DLD1 (cell line): ENCODE measurements around the gene ENO2.
"Not testable (repeated sequence)": the region's sequence is repeated elsewhere in the genome, so short reads cannot be mapped to it uniquely, and the experiment has no call there.

Source experiments
- in situ Hi-C: cut with HindIII; loops from 2 replicates; pipeline ENCODE4 v1.10.0; 2017; ENCODE audit warnings: low sequenced_read_pairs

The ENO2 gene

DNA sequence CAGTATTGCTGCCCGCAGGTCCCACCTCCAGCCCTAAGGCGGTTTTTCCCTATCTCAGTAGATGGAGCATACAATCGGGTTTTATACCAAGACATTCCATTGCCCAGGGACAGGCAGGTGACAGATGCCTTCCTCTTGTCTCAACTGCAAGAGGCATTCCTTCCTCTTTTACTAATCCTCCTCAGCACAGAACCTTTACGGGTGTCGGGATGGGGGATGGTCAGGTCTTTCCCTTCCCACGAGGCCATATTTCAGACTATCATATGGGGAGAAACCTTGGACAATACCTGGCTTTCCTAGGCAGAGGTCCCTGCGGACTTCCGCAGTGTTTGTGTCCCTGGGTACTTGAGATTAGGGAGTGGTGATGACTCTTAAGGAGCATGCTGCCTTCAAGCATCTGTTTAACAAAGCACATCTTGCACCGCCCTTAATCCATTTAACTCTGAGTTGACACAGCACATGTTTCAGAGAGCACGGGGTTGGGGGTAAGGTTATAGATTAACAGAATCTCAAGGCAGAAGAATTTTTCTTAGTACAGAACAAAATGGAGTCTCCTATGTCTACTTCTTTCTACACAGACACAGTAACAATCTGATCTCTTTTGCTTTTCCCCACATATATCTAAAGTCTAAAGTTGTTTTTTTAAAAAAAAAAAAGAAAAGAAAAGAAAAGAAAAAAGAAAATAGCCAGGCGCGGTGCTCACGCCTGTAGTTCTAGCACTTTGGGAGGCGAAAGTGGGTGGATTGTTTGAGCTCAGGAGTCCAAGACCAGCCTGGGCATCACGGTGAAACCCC lies 28.0 kb upstream of the ENO2 start:
- in situ Hi-C loops, result not testable (repeated sequence)

DNA sequence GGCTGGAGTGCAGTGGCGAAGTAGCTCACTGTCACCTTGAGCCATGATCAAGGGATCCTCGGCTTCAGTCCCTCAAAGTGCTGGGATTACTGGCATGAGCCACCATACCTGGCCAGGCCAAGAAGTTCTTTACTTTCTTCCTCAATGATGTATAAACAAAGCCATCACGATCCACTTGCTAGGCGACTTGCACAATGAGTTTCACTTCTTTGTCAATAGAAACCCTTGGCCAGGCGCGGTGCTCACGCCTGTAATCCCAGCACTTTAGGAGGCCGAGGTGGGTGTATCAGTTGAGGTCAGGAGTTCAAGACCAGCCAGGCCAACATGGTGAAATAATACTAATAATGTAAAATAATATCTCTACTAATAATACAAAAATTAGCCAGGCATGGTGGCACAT lies 26.9 kb upstream of the ENO2 start:
- in situ Hi-C loops, result no loop called here

DNA sequence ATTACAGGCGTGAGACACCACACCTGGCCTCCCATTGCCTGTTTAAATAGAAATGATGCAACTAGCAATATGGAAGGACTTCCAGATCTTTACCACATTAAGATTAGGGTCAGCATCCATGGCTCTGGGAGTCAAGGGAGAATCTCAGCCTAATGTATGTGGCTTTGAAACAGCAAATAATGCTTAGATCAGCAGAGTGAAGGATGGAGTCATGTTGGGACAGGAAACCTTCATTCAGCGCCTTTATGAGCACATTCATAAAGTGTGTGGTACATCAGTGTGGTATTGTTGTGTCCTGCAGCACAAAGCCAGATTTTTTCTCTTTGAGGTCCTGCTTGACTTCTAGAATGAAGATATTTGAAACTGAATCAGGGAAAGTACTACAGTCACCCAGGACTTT lies 26.0 kb upstream of the ENO2 start:
- in situ Hi-C loops, result no loop called here

DNA sequence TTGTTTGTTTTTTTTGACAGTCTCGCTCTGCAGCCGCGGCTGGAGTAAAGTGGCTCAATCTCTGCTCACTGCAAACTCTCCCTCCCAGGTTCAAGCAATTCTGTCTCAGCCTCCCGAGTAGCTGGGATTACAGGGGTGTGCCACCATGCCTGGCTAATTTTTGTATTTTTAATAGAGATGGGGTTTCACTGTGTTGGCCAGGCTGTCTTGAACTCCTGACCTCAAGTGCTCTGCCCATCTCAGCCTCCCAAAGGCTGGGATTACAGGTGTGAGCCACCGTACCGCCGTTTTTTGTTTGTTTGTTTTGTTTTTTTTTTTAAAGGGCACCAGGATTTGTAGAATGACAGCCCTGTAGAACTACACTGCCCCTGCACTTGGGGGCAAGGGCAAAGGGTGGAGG lies 25.6 kb upstream of the ENO2 start:
- in situ Hi-C loops, result not testable (repeated sequence)

DNA sequence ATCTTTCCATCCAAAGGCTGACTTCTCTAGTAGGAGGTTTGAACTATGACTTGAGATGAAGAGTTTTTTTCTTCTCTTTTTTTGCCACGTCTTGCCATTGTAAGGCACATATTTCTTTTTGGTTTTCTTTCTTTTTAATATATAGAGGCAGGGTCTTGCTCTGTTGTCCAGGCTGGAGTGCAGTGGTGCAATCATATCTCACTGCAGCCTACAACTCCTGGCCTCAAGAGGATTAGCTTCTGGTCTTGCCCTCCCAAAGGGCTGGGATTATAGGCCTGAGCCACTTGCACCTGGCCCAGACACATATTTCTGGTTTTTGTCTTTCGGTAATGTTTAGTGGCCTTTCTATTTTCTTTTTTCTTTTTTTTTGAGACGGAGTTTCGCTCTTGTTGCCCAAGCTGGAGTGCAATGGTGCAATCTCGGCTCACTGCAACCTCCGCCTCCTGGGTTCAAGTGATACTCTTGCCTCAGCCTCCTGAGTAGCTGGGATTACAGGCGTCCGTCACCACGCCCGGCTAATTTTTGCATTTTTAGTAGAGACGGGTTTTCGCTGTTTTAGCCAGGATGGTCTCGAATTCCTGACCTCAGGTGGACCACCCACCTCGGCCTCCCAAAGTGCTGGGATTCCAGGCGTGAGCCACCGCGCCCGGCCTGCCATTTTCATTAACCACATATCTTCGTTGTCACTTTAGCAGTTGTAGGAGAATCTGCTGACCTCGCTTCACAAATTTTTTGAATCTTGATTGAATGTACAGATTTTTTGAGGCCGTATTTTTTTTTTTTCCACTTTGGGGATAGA lies 24.4 kb upstream of the ENO2 start:
- in situ Hi-C loops, result not testable (repeated sequence)

DNA sequence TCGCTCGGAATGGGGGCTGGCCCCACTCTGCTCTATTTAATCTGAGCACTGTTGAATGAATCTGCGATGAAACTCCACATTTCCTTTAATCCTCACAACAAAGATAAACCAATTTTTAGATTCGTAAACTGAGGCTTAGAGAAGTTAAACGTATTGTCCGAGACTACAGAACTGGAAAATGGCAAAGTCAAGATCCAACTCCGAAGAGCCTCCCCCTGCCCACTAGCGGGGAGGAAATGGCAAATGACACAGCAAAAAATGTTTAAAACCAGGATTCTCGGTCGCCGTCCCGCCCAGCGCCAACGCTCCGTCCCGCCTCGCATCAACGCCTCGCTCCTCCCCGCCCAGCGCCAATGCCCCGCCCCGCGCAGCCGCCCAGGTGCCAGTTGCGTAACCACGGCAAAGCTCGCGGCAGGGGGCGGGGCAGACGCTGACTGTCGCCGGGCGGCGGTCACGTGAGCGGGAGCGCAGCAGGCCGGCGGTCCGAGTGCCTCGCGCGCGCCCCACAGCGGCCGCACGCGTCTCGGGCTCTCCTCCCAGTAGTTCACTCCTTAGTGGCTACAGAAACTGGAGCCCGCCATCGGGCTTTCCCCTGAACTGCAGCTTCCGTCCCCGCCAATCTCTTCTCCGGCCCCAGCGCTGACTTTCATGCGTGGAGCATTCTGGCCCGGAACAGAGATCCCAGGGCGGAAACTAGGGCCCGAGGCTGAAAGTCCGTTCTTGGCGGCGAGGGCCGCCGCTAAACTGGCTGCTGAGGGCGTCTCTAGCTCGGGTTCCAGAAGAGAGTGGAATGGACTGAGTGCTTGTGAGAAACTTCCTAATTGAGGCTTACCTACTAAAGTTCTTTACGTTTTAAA lies 23.4 kb upstream of the ENO2 start:
- in situ Hi-C loops, result no loop called here

DNA sequence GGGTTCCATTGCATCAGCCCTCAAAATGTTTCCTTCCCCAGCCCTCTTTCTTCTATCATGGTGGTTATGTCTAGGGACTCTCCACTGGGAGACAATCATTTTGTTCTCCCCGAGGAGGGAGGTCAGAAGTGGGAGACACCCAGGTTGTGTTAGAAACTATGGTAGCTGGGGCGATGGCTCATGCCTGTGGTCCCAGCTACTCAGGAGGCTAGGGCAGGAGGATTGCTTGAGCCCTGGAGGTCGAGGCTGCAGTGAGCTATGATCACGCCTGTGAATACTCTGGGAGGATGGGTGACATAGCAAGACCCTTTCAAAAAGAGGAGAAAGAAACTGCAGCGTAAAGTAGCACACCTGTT lies 22.8 kb upstream of the ENO2 start:
- in situ Hi-C loops, result no loop called here

DNA sequence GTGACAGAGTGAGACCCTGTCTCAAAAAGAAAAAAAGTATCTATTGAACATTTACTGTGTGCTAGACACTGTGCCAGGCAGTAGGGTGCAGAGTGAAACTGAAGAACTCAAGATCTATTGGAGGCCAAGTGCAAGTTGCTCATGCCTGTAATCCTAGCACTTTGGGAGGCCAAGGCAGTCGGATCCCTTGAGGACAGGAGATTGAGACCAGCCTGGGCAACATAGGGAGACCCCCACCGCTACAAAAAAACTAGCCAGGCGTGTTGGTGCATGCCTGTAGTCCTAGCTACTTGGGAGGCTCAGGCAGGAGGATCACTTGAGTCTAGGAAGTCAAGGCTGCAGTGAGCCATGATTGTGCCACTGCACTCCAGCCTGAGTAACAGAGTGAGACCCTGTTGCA lies 21.7 kb upstream of the ENO2 start:
- in situ Hi-C loops, result not testable (repeated sequence)

DNA sequence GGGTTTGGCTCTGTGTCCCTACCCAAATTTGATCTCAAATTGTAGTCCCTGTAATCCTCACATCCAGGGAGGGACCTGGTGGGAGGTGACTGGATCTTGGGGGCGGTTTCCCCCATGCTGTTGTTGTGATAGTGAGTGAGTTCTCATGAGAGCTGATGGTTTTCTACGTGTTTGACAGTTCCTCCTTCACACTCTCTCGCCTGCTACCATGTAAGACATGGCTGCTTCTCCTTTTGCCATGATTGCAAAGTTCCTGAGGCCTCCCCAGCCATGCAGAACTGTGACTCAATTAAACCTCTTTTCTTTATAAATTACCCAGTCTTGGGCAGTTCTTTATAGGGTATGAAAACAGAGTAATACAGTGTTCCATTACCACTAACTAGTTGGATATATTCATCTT lies 20.1 kb upstream of the ENO2 start:
- in situ Hi-C loops, result no loop called here

DNA sequence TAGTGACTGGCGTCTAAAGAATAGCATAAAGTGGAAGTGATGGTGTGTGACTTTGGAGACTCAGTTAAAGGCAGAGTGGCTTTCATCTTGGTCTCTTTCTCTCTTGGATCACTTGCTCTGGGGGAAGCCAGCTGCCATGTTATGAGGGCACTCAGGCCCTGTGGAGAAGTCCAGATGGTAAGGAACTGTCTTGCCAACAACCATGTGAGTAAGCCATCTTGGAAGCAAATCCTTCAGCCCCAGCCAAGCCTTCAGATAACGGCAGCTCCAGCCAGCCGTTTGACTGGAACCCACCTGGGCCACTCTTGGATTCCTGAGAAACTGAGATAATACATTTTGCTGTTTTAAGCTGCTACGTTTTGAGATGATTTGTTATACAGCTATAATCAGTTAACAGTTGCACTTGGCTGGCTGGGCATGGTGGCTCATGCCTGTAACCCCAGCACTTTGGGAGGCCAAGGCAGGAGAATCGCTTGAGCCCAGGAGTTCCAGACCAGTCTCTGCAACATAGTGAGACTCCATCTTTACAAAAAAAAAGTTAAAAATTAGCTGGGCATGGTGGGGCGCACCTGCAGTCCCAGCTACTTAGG lies 17.4 kb upstream of the ENO2 start:
- in situ Hi-C loops, result no loop called here

DNA sequence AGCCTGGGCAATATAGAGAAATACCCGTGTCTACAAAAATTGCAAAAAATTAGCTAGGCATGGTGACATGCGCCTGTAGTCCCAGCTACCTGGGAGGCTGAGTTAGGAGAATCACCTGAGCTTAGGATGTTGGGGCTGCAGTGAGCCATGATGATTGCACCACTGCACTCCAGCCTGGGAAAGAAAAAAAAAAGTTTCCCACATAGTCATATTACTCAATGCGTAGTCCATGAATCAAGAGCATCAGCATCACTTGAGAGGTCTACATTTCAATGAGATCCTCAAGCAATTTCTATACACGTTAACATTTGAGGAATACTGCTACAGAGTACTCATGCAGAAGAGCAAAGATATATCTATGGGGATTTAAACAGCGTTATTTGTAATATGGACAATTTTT lies 15.0 kb upstream of the ENO2 start:
- in situ Hi-C loops, result no loop called here

DNA sequence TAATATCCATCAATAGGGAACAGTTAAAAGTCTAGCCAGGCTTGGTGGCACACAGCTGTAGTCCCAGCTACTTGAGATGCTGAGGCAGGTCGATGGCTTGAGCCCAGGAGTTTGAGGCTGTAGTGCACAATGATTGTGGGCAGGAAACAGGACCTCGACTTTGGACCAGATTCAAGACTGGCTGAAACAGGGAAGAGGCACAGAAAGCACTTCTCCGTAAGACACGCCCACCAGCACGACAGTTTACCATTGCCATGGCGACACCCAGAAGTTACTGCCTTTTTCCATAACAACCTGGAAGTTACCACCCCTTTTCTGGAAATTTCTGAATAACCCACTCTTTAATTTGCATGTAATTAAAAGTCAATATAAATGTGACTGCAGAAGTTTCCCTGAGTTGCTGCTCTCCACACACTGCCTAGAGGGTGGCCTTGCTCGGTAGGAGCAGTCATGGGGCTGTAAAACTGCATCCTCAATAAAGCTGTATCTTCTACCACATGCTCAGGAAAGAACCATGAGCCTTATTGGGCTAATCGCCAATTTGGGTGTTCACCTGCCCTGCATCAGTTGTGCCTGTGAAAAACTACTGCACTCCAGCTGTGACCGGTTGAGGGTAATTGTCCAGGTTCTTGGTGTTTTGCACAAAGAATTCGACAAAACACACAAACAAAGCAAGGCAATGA lies 14.4 kb upstream of the ENO2 start:
- in situ Hi-C loops, result no loop called here

DNA sequence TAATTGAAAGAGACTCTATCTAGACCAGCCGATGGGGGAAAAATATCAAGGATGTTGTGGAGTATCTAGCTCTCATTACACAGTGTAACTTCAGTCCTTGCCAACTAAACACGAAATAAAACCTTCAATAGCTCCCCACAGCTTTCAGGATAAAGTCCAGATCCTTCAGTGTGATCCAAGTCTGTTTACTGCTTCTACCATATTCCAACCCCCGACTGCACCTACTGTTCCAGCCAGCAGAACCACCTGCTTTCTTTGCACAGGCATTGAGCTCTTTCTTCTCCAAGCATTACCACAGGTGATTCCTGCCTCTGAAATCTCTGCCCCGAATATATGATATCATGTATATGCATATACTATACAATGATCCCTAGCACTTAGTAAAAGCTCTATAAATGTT lies 11.9 kb upstream of the ENO2 start:
- in situ Hi-C loops, result no loop called here

DNA sequence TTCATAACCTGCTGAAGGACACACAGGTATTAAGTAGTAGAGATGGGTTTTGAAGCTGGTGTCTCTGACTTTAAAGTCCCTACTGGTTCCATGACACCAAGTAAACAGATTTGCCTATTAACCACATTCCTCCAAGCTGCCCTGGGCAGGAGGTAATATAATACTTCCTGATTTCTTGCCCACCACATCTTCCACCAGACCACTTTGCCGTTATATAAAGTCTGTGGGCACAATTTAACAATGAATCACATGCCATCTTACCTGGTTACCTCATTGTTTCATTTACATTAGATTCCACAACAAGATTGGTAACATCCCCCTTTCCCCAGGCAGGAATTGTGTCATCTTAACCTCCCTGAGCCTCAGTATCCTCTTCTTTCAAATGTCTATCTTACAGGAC lies 10.7 kb upstream of the ENO2 start:
- in situ Hi-C loops, result no loop called here

DNA sequence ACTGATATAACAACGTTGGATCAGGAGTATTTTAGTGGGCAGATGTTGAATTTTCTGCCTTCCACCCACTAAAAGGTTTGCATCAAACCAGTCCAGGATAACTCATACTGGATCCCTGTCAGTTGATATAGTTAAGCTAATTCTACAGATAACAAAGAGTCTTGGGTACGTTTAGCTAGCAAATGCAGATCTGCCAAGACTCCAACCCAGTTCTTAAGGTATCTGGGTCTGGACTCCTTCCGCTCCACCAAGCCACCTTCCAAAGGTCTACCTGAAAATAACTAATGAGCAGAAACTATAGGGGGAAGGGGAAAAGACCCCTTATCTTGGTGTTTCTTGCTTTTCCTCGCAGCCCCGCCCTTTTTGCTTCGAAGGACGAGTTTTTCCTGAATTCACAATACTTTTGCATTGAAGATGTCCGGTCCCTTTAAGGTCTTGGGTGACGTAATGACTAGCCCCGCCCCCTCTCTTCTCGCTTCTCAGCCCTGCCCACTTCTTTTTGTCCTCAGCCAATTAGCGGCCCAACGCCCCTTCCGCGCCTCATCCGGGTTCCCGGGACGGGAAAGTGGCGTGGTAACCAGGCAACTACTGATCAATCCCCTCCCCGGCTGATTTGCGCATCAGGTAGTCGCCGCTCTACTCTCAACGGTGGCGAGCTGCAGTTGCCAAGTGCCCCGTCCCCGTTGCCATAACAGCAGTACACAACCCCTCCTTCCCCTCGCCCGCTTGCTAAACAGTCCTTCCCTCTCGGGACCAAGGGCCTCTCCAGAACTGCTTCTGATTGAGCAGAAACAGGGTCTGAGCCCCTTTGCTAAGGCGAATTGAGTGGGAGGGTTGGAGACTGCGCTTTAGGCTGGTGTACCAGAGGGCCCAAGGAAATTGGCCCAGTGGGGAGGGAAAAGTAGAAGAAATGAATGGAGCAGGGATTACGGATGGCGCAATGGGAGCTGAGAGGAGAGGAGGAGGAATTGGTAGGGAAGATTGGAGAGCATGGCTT lies 9.8 kb upstream of the ENO2 start, which contains the start of gene LRRC23:
LRRC23 (plus strand) TSS at position 543 of the 997 bp plus-strand sequence. CDS start 812 bp downstream, outside the sequence.
- in situ Hi-C loops, result no loop called here

DNA sequence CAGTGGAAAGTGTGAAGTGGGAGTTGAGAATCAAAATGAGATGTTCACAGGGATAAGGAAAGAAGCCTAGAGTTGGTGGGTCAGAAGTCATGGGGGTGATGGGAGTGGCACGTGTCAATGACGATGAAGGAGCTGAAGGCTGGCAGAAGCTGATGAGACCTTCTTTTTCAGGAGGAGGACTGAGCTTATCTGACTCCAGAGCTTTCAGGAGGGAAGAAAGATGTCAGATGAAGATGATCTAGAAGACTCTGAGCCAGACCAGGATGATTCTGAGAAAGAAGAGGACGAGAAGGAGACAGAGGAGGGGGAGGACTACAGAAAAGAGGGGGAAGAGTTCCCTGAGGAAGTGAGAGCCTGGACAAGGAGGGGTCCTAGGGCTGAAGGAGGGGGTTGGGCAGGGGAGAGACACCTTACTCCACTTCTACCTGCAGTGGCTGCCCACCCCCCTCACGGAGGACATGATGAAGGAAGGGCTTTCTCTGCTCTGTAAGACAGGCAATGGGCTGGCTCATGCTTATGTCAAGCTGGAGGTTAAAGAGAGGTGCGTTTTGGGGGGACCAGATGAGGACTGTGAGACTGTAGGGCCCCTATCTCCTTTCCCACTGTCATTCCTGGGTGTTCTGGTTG lies 8.9 kb upstream of the ENO2 start:
- in situ Hi-C loops, result no loop called here

DNA sequence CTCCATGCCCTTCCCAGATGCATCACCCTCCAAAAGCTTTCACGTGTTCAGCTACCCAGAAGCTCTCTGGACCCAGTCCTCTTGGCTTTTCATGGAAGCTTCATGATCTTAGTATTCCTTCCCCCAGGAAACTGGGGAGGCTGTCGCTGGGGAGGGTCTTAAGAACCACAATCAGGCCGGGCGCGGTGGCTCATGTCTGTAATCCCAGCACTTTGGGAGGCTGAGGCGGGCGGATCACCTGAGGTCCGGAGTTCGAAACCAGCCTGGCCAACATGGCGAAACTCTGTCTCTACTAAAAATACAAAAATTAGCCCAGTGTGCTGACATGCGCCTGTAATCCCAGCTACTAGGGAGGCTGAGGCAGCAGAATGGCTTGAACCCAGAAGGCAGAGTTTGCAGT lies 6.2 kb upstream of the ENO2 start:
- in situ Hi-C loops, result not testable (repeated sequence)

DNA sequence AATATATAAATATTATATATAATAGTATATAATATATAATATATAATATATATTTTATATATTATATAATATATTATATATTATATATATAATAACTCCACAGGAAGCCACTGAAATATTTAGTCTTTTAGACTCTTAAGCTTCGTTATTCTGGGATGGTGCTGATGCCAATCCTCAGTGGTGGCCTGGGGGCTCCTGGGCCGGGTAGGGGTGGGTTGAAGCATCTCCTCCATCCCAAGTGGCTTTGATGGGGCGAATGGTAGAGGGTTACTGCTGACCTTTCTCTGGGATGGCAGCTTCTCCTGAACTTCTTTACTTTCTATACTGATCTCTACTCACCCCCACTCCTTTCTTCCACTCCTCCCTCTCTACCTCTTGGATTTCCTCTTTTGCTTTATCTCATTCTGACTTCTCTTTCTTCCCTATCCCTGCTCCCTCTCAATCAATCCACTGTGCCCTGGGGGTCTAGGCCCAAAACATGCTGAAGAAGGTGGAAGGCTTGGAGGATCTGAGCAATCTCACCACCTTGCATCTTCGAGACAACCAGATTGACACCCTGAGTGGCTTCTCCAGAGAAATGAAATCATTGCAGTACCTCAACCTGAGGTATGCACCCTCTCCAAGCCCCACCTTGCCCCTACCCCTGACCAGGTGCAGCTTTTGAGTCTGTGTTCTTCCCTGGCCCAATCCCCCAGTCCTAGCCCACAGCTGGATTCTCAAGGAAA lies 4.8 kb upstream of the ENO2 start:
- in situ Hi-C loops, result no loop called here
